GM23248 (cell line): ENCODE measurements around the gene AP3S2. TPM values are rescaled to one million over a fixed set of nuclear protein-coding genes. Genes with fewer than 3 reads are reported as not detected.
"Not testable (repeated sequence)": the region's sequence is repeated elsewhere in the genome, so short reads cannot be mapped to it uniquely, and the experiment has no call there.

Experiments
- DNase-seq: peaks from one replicate; pipeline ENCODE4 v3.0.0-alpha.2; 2015
- H2AFZ ChIP-seq: fragments of 200-600 bp; sonication (generic); 2 replicates; pipeline ENCODE4 v1.6.1; 2016; ENCODE audit warnings: antibody characterized with exemption
- H3F3A ChIP-seq: fragments of 200-600 bp; sonication (generic); 2 replicates; pipeline ENCODE4 v1.6.1; 2016; ENCODE audit warnings: mild to moderate bottlenecking, antibody characterized with exemption, mixed run types; ENCODE audit not compliant: insufficient read depth
- H3K27ac ChIP-seq: fragments of 200-600 bp; sonication (generic); 2 replicates; pipeline ENCODE4 v1.5.1; 2016; ENCODE audit warnings: mild to moderate bottlenecking
- H3K27me3 ChIP-seq: fragments of 200-600 bp; sonication (generic); replicated peaks from 2 replicates; pipeline ENCODE4 v1.6.1; 2016; ENCODE audit warnings: mild to moderate bottlenecking; ENCODE audit not compliant: insufficient read depth
- H3K36me3 ChIP-seq: fragments of 200-600 bp; sonication (generic); 2 replicates; pipeline ENCODE4 v1.6.1; 2016; ENCODE audit warnings: low read depth, mild to moderate bottlenecking
- H3K4me1 ChIP-seq: fragments of 200-600 bp; sonication (generic); 2 replicates; pipeline ENCODE4 v1.6.1; 2016; ENCODE audit warnings: mild to moderate bottlenecking; ENCODE audit not compliant: insufficient read depth
- H3K4me2 ChIP-seq: fragments of 200-600 bp; sonication (generic); one replicate; pipeline ENCODE4 v1.6.1; 2016; ENCODE audit warnings: mild to moderate bottlenecking; ENCODE audit not compliant: unreplicated experiment
- H3K4me3 ChIP-seq: fragments of 200-600 bp; sonication (generic); 2 replicates; pipeline ENCODE4 v1.5.1; 2016; ENCODE audit warnings: mild to moderate bottlenecking
- H3K79me2 ChIP-seq: fragments of 200-600 bp; sonication (generic); 2 replicates; pipeline ENCODE4 v1.6.1; 2016; ENCODE audit warnings: mild to moderate bottlenecking; ENCODE audit not compliant: insufficient read depth
- H3K9ac ChIP-seq: fragments of 200-600 bp; sonication (generic); 2 replicates; pipeline ENCODE4 v1.6.1; 2016; ENCODE audit warnings: mild to moderate bottlenecking
- H3K9me2 ChIP-seq: fragments of 200-600 bp; sonication (generic); 2 replicates; pipeline ENCODE4 v1.6.1; 2016; ENCODE audit warnings: mixed run types, mild to moderate bottlenecking, moderate library complexity; ENCODE audit not compliant: insufficient read depth
- H3K9me3 ChIP-seq: fragments of 200-600 bp; sonication (generic); one replicate; pipeline ENCODE4 v1.6.1; 2017; ENCODE audit warnings: low read depth
- H4K20me1 ChIP-seq: fragments of 200-600 bp; sonication (generic); 2 replicates; pipeline ENCODE4 v1.6.0; 2016; ENCODE audit not compliant: insufficient read depth
- EZH2 ChIP-seq: fragments of 200-600 bp; sonication (generic); IDR thresholded peaks from 2 replicates; pipeline ENCODE4 v1.6.1; 2018; ENCODE audit warnings: antibody characterized with exemption, mild to moderate bottlenecking; ENCODE audit not compliant: insufficient read depth, poor library complexity, severe bottlenecking
- EZH2phosphoT487 ChIP-seq: fragments of 200-600 bp; sonication (generic); IDR thresholded peaks from 2 replicates; pipeline ENCODE4 v1.6.1; 2018; ENCODE audit warnings: antibody characterized with exemption, moderate library complexity, mild to moderate bottlenecking, low read depth; ENCODE audit not compliant: insufficient read depth
- WGBS, 2 experiments: methylation state at CpG; one replicate each; pipeline ENCODE4 v1.1.6; 2015 to 2017; ENCODE audit warnings: low lambda C conversion rate in 2 of 2, low coverage in 1 of 2; ENCODE audit errors: missing lambda C conversion rate in 2 of 2; 5-methylcytosine and 5-hydroxymethylcytosine counted together
- in situ Hi-C: fragments of 300-500 bp; cut with MboI; formaldehyde crosslinking; loops from 2 replicates; pipeline ENCODE4 v1.15.0; 2020
- polyA plus RNA-seq: library from polyadenylated mRNA; unstranded; fragments of >200 nt; fragmentation: Nextera tagmentation; extraction: Ambion mirVana; gene quantifications from 2 replicates; pipeline ENCODE4 v1.2.1, GENCODE V29; 2016
- total RNA-seq: library from RNA; depleted of rRNA; stranded (reverse); fragments of >200 nt; shearing (Covaris generic); gene quantifications from 2 replicates; pipeline ENCODE4 v1.2.3, GENCODE V29; 2014

Gene AP3S2
- total and polyA plus RNA-seq, 2 experiments from 2014 or later: 27.0 to 85.0 TPM

DNA sequence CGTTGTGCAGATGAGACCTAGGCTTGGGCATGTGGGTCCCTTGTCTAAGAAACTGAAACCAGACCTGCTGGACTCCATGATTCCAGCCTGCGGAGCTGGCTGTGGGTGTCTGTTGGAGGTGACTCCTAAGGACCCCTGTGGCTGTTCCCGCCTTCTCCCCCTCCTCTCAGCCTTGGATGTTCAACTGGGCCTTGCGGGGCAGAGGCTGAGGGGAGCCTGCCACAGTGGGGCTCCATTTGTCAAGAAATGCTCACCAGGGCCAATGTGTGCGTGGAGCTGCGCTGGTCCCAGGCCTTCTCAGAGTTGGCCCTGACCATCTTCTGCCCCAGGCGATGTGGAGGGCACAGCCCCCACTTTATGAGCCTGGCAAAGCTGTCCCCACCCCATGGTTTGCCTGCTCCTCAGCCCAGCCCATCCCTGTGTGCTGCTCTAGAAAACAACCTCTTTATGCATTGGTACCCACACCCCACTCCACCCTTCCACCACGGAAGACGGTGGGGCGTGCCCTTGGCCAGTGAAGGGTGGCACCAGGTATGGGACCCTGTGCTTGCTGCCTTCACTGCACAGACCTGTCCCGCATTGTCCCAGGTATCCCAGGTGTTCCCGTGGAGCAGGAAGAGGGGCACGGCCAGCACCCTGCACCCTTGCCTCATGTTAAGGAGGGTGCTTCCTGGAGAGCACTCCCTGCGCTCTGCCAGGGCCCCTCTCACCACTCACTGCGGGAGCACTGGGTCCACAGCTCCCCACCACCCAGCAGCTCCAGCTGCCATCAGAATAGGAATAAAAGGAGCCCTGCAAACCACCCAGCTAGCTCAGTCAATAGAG, 109.7 kb downstream of the AP3S2 start:
- DNase-seq: no peak
- no peak overlapping the region for H3K4me2 ChIP-seq

DNA sequence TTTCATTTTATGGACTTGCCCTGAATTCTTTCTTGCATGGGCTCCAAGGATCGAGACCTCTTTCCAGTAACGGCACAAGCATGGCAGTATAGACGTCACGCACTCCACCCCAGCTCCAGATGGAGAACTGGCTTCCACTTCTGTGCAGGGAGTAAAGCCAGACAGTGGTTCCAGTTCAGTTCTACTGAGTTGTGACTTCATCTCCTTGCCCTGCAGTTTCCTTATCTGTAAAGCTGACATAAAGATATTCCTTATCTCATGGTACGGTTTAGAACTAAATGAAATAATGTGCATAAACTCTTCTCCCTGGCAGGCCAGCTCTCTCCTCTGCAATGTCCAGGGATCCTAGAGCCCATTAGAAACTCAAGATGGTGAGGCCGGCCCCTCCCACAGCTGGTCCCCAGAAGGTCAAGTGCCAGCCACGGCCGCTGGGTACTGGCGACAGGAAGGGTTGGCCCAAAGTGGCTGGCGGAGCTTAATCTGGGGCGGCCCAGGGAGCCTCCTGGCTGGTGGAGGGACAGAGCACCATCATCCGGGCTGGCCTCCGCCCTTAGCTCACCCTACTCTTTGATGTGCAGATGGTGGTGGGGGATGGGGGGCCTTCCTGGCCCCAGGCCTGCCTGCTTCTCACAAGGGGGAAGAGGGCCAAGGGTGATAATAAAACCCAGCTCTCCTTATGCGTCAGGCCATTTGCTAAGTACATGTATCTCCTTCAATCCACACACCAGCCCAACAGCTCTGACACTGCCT, 110.5 kb downstream of the AP3S2 start:
- no peak overlapping the region for H3K4me2 ChIP-seq
- peaks cover 37% of the 10 kb centered on the region for H3K4me1 ChIP-seq
- H3K9me2 ChIP-seq: no peaks in the 10 kb centered on the region
- 0 out of 2 replicates have a peak, but pooled peaks cover 3% of the 10 kb centered on the region for H3K79me2 ChIP-seq
- H3K9me3 ChIP-seq: no peaks in the 10 kb centered on the region
- H3K9ac ChIP-seq: peak overlapping the region; percentile 17; the same call in 1 of the 2 replicates
- 19 to 20% methylated on average over 14 of the region's 14 CpGs for WGBS, 2 experiments
- H2AFZ ChIP-seq: peak overlapping the region; percentile 11; the same call in 1 of the 2 replicates
- H3F3A ChIP-seq: peaks cover 70% of the 10 kb centered on the region
- TF ChIP-seq EZH2: no peak
- TF ChIP-seq EZH2phosphoT487: no peak
- H3K4me3 ChIP-seq: no peak overlapping the region
- H3K27me3 ChIP-seq: no peaks in the 10 kb centered on the region
- H3K27ac ChIP-seq: peak overlapping the region; percentile 65
- no peaks in the 10 kb centered on the region for H4K20me1 ChIP-seq
- in situ Hi-C loops: no loop called here
- peaks cover 35% of the 10 kb centered on the region for H3K36me3 ChIP-seq
- peak; percentile 73 for DNase-seq

More for the DNA sequence above, 109.7 kb downstream of the AP3S2 start:
- Histone ChIP-seq H3K9me2 (no peaks in the 10 kb centered on the region), H3K4me1 (peaks cover 37% of the 10 kb centered on the region), H2AFZ (no peak overlapping the region), H3K79me2 (peaks cover 6% of the 10 kb centered on the region; the same call in 1 of the 2 replicates), H4K20me1 (no peaks in the 10 kb centered on the region), H3K36me3 (peaks cover 42% of the 10 kb centered on the region), H3K9ac (peak overlapping the region; percentile 17; the same call in 1 of the 2 replicates), H3K27ac (peak overlapping the region; percentile 65), H3K4me3 (no peak overlapping the region), H3K9me3 (no peaks in the 10 kb centered on the region), H3K27me3 (no peaks in the 10 kb centered on the region), H3F3A (peaks cover 76% of the 10 kb centered on the region)
- in situ Hi-C loops: no loop called here
- TF ChIP-seq EZH2phosphoT487: no peak
- no peak for TF ChIP-seq EZH2
- 82% methylated on average over 15 of the region's 15 CpGs for WGBS, 2 experiments

DNA sequence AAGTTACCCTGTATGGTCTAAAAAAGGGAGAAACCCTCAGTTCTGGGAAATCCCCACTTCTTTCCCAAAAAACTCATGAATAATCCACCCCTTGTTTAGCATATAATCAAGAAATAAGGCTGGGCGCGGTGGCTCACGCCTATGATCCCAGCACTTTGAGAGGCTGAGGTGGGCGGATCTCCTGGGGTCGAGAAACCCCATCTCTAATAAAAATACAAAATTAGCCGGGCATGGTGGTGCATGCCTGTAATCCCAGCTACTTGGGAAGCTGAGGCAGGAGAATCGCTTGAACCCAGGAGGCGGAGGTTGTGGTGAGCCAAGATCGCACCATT, 111.2 kb downstream of the AP3S2 start:
- H3K27me3 ChIP-seq, H3K9me3 ChIP-seq, H3K9ac ChIP-seq, H4K20me1 ChIP-seq, H3K9me2 ChIP-seq, in situ Hi-C loops, DNase-seq, H3K79me2 ChIP-seq, H2AFZ ChIP-seq, H3K4me3 ChIP-seq: not testable (repeated sequence)
- Histone ChIP-seq H3K27ac (peak overlapping the region; percentile 65), H3K36me3 (peaks cover 28% of the 10 kb centered on the region), H3K4me1 (peaks cover 37% of the 10 kb centered on the region), H3F3A (peaks cover 63% of the 10 kb centered on the region), H3K4me2 (peak overlapping the region; percentile 18)
- 91 to 92% methylated on average over 8 to 9 of the region's 9 CpGs for WGBS, 2 experiments

DNA sequence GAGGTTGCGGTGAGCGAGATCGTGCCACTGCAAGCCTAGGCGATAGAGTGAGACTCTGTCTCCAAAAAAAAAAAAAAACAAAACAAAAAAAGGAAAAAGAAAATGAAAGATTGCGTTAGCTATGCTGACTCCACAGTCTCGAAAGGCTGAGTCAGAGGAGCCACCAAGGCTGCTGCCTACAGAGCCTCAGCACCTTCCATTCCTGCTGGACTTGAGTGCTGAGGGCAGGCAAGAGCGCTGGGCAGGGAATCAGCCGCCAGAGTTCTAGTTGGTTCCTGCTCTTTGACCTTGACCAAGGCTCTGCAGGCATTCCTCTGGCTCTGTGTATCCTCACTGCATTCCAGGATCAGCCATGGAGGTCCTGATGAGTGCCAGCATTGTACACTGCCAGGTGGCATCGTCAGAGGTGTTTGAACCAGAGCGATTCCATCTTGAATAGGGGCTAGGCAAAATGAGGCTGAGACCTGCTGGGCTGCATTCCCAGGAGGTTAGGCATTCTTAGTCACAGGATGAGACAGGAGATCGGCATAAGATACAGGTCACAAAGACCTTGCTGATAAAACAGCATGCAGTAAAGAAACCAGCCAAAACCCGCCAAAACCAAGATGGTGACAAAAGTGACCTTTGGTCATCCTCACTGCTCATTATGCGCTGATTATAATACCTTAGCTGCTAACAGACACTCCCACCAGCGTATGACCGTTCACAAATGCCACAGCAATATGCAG, 111.7 kb downstream of the AP3S2 start:
- Histone ChIP-seq H3K27me3 (no peaks in the 10 kb centered on the region), H3K4me3 (no peak overlapping the region), H4K20me1 (no peaks in the 10 kb centered on the region), H3K9me2 (no peaks in the 10 kb centered on the region), H3K9me3 (no peaks in the 10 kb centered on the region), H3K9ac (no peak overlapping the region), H3K36me3 (peaks cover 22% of the 10 kb centered on the region), H2AFZ (no peak overlapping the region), H3K27ac (peak overlapping the region; percentile 65), H3K4me1 (peaks cover 37% of the 10 kb centered on the region), H3F3A (peaks cover 57% of the 10 kb centered on the region), H3K79me2 (no peaks in the 10 kb centered on the region), H3K4me2 (peak overlapping the region; percentile 18)
- in situ Hi-C loops: no loop called here
- DNase-seq: peak; percentile 92
- no peak for TF ChIP-seq EZH2
- TF ChIP-seq EZH2phosphoT487: no peak
- 67 to 75% methylated on average over 15 of the region's 15 CpGs for WGBS, 2 experiments
